Uterus (tissue), 2 donors: ENCODE results near the gene ATG16L1.

Experiments
- CTCF ChIP-seq, 4 experiments: fragments of 200-600 bp in 2 of 4; fragments of 450-650 bp in 2 of 4; sonication (generic) in 2 of 4; IDR thresholded peaks; one replicate each; pipeline ENCODE4 v1.5.1; 2016 to 2019; ENCODE audit warnings: antibody characterized with exemption in 4 of 4, mild to moderate bottlenecking in 2 of 4, moderate library complexity in 1 of 4
- POLR2A ChIP-seq, 2 donors: fragments of 450-650 bp; IDR thresholded peaks; one replicate each; pipeline ENCODE4 v1.6.1; 2016; ENCODE audit warnings: antibody characterized with exemption in 2 of 2, mild to moderate bottlenecking in 1 of 2, moderate library complexity in 1 of 2

GRCh38 chr2:233307565-233307964 lies 56.1 kb downstream of the ATG16L1 start, which contains the start of gene SAG:
- TF ChIP-seq CTCF (IDR thresholded peaks at IDR 0.05) (no peak), POLR2A (IDR thresholded peaks at IDR 0.05) (no peak)
